Astrocyte (in vitro differentiated cells and primary cell): ENCODE measurements around the gene HMGA1.

Experiments
- EZH2 ChIP-seq: IDR thresholded peaks from 2 replicates; pipeline ENCODE4 v1.6.1; 2012; ENCODE audit warnings: mild to moderate bottlenecking, low read length, inconsistent platforms; ENCODE audit not compliant: insufficient read depth
- TF ChIP-seq, protein P1 (sequence below): IDR thresholded peaks from 2 replicates; pipeline ENCODE4 v1.5.1; 2011; ENCODE audit warnings: low read depth, mild to moderate bottlenecking, inconsistent platforms, low read length, moderate library complexity; ENCODE audit not compliant: insufficient read depth

DNA sequence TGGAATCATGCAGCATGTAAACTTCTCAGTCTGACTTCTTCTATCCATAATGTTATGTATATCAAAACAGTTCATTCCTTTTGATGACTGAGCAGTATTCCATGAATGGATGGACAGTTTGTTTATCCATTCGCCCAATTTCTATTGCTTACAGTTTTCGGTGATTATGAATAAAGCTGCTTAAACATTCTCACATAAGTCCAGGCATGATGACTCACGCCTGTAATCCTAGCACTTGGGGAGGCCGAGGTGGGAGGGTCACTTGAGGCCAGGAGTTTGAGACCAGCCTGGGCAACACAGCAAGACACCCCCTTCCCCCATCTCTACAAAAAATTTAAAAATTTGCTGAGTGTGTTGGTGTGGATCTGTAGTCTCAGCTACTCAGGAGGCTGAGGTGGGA is 22.9 kb upstream of the HMGA1 start:
- TF ChIP-seq, protein P1, sequence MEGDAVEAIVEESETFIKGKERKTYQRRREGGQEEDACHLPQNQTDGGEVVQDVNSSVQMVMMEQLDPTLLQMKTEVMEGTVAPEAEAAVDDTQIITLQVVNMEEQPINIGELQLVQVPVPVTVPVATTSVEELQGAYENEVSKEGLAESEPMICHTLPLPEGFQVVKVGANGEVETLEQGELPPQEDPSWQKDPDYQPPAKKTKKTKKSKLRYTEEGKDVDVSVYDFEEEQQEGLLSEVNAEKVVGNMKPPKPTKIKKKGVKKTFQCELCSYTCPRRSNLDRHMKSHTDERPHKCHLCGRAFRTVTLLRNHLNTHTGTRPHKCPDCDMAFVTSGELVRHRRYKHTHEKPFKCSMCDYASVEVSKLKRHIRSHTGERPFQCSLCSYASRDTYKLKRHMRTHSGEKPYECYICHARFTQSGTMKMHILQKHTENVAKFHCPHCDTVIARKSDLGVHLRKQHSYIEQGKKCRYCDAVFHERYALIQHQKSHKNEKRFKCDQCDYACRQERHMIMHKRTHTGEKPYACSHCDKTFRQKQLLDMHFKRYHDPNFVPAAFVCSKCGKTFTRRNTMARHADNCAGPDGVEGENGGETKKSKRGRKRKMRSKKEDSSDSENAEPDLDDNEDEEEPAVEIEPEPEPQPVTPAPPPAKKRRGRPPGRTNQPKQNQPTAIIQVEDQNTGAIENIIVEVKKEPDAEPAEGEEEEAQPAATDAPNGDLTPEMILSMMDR: no peak
- TF ChIP-seq EZH2: no peak
